HG02623 (cell line): Measurements from ENCODE around the gene ZFY.
A peak's percentile ranks its signal among the peaks of the same experiment; 100 is the strongest.
"Not testable (repeated sequence)": the region's sequence is repeated elsewhere in the genome, so short reads cannot be mapped to it uniquely, and the experiment has no call there.

Experiments
- ATAC-seq: cut with Tn5 transposase; IDR thresholded peaks from one replicate; pipeline ENCODE4 v1.9.1; 2021; ENCODE audit warnings: moderate library complexity; ENCODE audit not compliant: unreplicated experiment

ZFY gene

GRCh38 chrY:2972708-2973107 lies 37.5 kb downstream of the ZFY start:
- ATAC-seq = no peak

- no peak for ATAC-seq
Measured at GRCh38 chrY:2973110-2973751, 38.0 kb downstream of the ZFY start.

GRCh38 chrY:2979283-2979682 lies 44.1 kb downstream of the ZFY start:
- no peak for ATAC-seq

- no peak for ATAC-seq
Measured at GRCh38 chrY:2984491-2984890, 49.3 kb downstream of the ZFY start.

GRCh38 chrY:2987178-2987577 lies 52.0 kb downstream of the ZFY start:
- ATAC-seq = not testable (repeated sequence)

GRCh38 chrY:2997369-2997768 lies 62.2 kb downstream of the ZFY start:
- not testable (repeated sequence) for ATAC-seq

- ATAC-seq = no peak
Measured at GRCh38 chrY:3002190-3002589, 67.0 kb downstream of the ZFY start.

- peak; percentile 40 for ATAC-seq
Measured at GRCh38 chrY:3002680-3003515, 67.7 kb downstream of the ZFY start.

- ATAC-seq = peak; percentile 12
Measured at GRCh38 chrY:3003516-3003830, 68.3 kb downstream of the ZFY start.

GRCh38 chrY:3003846-3004245 lies 68.7 kb downstream of the ZFY start:
- ATAC-seq = no peak

- ATAC-seq = not testable (repeated sequence)
Measured at GRCh38 chrY:3006031-3006430, 70.8 kb downstream of the ZFY start.

GRCh38 chrY:3007967-3008366 lies 72.8 kb downstream of the ZFY start:
- ATAC-seq = no peak

- ATAC-seq = no peak
Measured at GRCh38 chrY:3012226-3012625, 77.0 kb downstream of the ZFY start.

GRCh38 chrY:3016594-3016993 lies 81.4 kb downstream of the ZFY start:
- ATAC-seq = no peak

GRCh38 chrY:3018546-3018945 lies 83.4 kb downstream of the ZFY start:
- no peak for ATAC-seq

- no peak for ATAC-seq
Measured at GRCh38 chrY:3019584-3019983, 84.4 kb downstream of the ZFY start.

GRCh38 chrY:3021176-3021575 lies 86.0 kb downstream of the ZFY start:
- ATAC-seq = no peak

GRCh38 chrY:3023606-3024005 lies 88.4 kb downstream of the ZFY start:
- no peak for ATAC-seq

- ATAC-seq = no peak
Measured at GRCh38 chrY:3025357-3025756, 90.2 kb downstream of the ZFY start.
